GM21737 (cell line): Measurements from ENCODE around the gene FGF23.

Experiments used
- ATAC-seq: cut with Tn5 transposase; IDR thresholded peaks from one replicate; pipeline ENCODE4 v1.9.1; 2021; ENCODE audit warnings: mild to moderate bottlenecking, moderate library complexity; ENCODE audit not compliant: unreplicated experiment

Gene FGF23

DNA sequence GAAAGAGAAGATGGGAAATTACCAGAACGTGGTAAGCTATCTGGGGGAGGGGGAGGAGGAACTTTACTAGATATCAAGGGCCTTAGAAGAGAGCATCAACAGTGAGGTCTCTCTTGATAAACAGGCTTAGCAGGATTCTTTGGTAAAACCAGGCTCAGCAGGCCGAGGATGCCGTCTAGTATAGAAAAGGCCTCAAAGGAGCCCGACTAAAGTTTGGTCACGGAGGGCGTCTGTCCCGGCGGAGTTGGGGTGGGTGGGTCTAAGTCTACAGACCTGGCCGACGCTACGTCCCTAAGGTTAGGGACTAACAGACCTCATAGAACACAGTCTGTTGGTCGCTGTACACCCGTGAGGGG is 59.0 kb downstream of the FGF23 start:
- peak; percentile 38 for ATAC-seq
